ENCODE results near the gene NADK2. TPM values are rescaled to one million over a fixed set of nuclear protein-coding genes. Genes with fewer than 3 reads are reported as not detected.

Gene NADK2
- total RNA-seq, 1 donor: 10.4 TPM

DNA sequence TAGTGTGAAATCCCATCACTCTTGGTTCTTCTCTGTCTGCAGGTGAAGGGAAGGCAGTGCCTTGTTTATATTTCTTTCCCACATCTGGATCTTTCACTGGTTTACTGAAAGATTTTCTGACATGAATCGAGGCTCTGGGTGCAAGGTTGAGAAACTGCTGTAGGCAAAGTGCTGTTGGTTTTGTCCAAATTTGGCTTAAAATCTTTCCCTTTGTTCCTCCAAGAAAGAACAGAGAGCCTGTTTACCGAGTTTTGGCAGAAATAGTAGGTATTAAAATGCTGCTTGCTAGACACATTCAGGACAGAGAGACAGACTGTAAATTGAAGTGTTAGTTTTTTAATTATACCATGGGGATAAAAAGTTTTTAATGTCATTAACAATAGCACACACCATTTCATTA, 68.3 kb downstream of the NADK2 start:
- H3K4me3 ChIP-seq (ENCODE audit: low read length): no peak overlapping the region

GRCh38 chr5:36172599-36172998, 69.1 kb downstream of the NADK2 start:
- H3K9me3 ChIP-seq (ENCODE audit: low read depth, low read length): no peaks in the 10 kb centered on the region
- no peaks in the 10 kb centered on the region for H3K27me3 ChIP-seq (ENCODE audit: insufficient read depth, low read length)
- H3K4me1 ChIP-seq (ENCODE audit: insufficient read depth, low read length): no peaks in the 10 kb centered on the region
- H3K4me3 ChIP-seq (ENCODE audit: low read length): no peak overlapping the region

More for the DNA sequence above, 68.3 kb downstream of the NADK2 start:
- no peaks in the 10 kb centered on the region for H3K4me1 ChIP-seq (ENCODE audit: insufficient read depth, low read length)
- H3K27me3 ChIP-seq (ENCODE audit: insufficient read depth, low read length): no peaks in the 10 kb centered on the region
- H3K9me3 ChIP-seq (ENCODE audit: low read depth, low read length): no peaks in the 10 kb centered on the region

DNA sequence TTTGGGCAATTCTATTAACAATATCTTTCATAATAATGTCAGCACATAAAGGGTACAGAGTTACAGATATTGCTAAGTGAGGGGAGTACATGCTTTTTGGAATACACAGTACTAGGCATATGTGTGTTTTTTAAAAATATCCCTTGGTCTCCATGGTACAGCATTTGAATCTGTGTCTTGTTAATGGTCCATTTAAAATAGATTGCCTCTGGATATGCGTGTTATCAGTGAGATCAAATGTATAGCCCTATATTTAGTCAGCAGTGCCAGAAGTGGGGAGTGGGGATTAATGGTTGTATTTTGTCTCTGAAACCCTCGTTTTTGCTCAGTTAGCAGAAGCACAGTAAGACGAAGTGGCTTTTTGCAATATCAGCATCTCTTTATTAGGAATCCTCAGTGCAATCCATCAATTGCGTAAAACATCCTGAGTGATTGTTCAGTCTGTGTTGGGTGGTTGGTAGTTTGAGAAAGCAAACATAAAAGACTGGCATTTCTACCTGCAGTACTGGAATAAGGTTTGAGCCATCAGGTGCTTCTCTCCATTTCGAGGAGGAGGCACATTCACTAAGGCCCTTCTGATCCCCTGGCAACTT, 70.8 kb downstream of the NADK2 start:
- H3K4me1 ChIP-seq (ENCODE audit: insufficient read depth, low read length): no peaks in the 10 kb centered on the region
- H3K4me3 ChIP-seq (ENCODE audit: low read length): no peak overlapping the region
- no peaks in the 10 kb centered on the region for H3K27me3 ChIP-seq (ENCODE audit: insufficient read depth, low read length)
- H3K9me3 ChIP-seq (ENCODE audit: low read depth, low read length): no peaks in the 10 kb centered on the region

GRCh38 chr5:36168737-36169136, 73.0 kb downstream of the NADK2 start:
- H3K27me3 ChIP-seq (ENCODE audit: insufficient read depth, low read length): no peaks in the 10 kb centered on the region
- no peaks in the 10 kb centered on the region for H3K9me3 ChIP-seq (ENCODE audit: low read depth, low read length)
- no peaks in the 10 kb centered on the region for H3K4me1 ChIP-seq (ENCODE audit: insufficient read depth, low read length)
- H3K4me3 ChIP-seq (ENCODE audit: low read length): no peak overlapping the region

- Histone ChIP-seq H3K4me3 (ENCODE audit: low read length) (no peak overlapping the region), H3K4me1 (ENCODE audit: insufficient read depth, low read length) (no peaks in the 10 kb centered on the region), H3K9me3 (ENCODE audit: low read depth, low read length) (no peaks in the 10 kb centered on the region), H3K27me3 (ENCODE audit: insufficient read depth, low read length) (no peaks in the 10 kb centered on the region)
Measured at GRCh38 chr5:36164461-36164860, 77.3 kb downstream of the NADK2 start.

DNA sequence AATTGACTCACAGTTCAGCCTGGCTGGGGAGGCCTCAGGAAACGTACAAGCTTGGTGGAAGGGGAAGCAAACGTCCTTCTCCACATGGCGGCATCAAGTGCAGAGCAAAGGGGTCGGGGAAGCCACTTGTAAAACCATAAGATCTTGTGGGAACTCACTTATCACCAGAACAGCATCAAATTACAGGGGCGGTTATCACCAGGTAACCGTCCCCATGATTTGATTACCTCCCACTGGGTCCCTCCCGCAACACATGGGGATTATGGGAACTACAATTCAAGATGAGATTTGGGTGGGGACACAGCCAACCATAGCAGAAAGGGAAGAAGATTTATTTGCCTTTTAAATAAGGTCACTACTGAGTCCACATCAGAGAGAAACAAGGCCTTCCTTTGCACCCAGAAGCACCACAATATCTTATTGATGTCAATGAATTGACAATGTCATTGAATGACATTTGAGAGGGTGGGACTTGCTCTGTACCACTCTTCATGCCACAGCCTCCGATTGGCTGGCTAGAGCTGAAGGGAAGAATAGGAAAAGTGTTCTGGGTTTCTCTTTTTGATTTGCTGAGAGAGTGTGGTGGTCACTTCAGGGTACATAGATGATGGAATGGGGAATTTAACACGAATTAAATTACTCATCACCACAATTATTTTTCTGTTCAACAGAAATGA, 78.8 kb downstream of the NADK2 start:
- peaks cover 4% of the 10 kb centered on the region for H3K4me1 ChIP-seq (ENCODE audit: insufficient read depth, low read length)
- H3K9me3 ChIP-seq (ENCODE audit: low read depth, low read length): no peaks in the 10 kb centered on the region
- no peak overlapping the region for H3K4me3 ChIP-seq (ENCODE audit: low read length)
- H3K27me3 ChIP-seq (ENCODE audit: insufficient read depth, low read length): no peaks in the 10 kb centered on the region

- H3K4me3 ChIP-seq (ENCODE audit: low read length): no peak overlapping the region
- peaks cover 11% of the 10 kb centered on the region for H3K4me1 ChIP-seq (ENCODE audit: insufficient read depth, low read length)
- H3K9me3 ChIP-seq (ENCODE audit: low read depth, low read length): no peaks in the 10 kb centered on the region
- H3K27me3 ChIP-seq (ENCODE audit: insufficient read depth, low read length): no peaks in the 10 kb centered on the region
Measured at GRCh38 chr5:36161361-36161760, 80.4 kb downstream of the NADK2 start.

GRCh38 chr5:36160617-36161016, 81.1 kb downstream of the NADK2 start:
- no peaks in the 10 kb centered on the region for H3K27me3 ChIP-seq (ENCODE audit: insufficient read depth, low read length)
- no peaks in the 10 kb centered on the region for H3K9me3 ChIP-seq (ENCODE audit: low read depth, low read length)
- H3K4me1 ChIP-seq (ENCODE audit: insufficient read depth, low read length): peaks cover 11% of the 10 kb centered on the region
- H3K4me3 ChIP-seq (ENCODE audit: low read length): no peak overlapping the region

- Histone ChIP-seq H3K27me3 (ENCODE audit: insufficient read depth, low read length) (no peaks in the 10 kb centered on the region), H3K9me3 (ENCODE audit: low read depth, low read length) (no peaks in the 10 kb centered on the region), H3K4me1 (ENCODE audit: insufficient read depth, low read length) (peaks cover 18% of the 10 kb centered on the region), H3K4me3 (ENCODE audit: low read length) (no peak overlapping the region)
Measured at GRCh38 chr5:36158144-36158543, 83.6 kb downstream of the NADK2 start.

GRCh38 chr5:36156619-36157018, 85.1 kb downstream of the NADK2 start:
- H3K4me1 ChIP-seq (ENCODE audit: insufficient read depth, low read length): peaks cover 27% of the 10 kb centered on the region
- H3K4me3 ChIP-seq (ENCODE audit: low read length): no peak overlapping the region
- no peaks in the 10 kb centered on the region for H3K9me3 ChIP-seq (ENCODE audit: low read depth, low read length)
- H3K27me3 ChIP-seq (ENCODE audit: insufficient read depth, low read length): no peaks in the 10 kb centered on the region

DNA sequence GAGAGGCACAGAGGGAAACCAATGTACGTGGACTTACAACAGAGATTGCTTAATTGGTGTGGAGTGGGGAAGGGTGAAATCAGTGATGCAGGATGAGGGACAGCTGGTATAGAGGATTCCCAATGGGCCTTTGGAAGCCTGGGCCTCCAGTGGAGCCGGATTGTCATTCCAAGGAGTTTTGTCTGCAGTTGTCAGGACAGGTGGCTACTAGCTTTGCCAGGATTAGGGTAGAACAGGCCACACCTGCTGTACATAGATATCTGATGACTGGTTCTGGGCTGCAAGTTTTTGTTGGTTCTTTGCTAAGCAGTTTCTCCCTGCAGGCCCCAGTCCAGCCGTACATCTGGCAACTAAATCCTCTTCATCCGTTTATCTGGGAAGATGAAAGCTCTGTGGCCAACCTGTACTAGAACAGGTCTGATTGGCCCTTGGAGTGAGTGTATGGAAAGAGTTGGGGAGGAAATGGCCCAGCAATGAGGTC, 85.6 kb downstream of the NADK2 start:
- no peaks in the 10 kb centered on the region for H3K9me3 ChIP-seq (ENCODE audit: low read depth, low read length)
- H3K27me3 ChIP-seq (ENCODE audit: insufficient read depth, low read length): no peaks in the 10 kb centered on the region
- H3K4me1 ChIP-seq (ENCODE audit: insufficient read depth, low read length): peaks cover 29% of the 10 kb centered on the region
- no peak overlapping the region for H3K4me3 ChIP-seq (ENCODE audit: low read length)

DNA sequence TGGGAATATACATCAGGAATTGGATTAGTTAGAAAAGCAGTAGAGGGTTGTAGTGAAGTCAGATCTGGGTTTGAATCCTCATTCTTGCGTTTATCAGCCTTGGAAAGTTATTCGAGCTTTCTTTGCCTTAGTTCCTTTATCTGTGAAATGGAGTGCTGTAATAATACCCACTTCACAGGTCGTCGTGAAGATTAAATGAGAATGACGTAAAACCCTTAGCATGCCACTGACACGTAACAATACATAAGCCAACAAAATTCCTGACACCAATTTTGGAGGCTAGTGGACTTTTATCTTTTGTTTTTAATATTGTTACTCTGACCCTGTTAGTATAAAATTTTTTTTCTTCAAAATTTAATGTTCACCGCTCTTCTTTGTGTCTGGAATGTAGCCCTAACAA, 86.4 kb downstream of the NADK2 start:
- Histone ChIP-seq H3K4me3 (ENCODE audit: low read length) (no peak overlapping the region), H3K27me3 (ENCODE audit: insufficient read depth, low read length) (no peaks in the 10 kb centered on the region), H3K4me1 (ENCODE audit: insufficient read depth, low read length) (peaks cover 38% of the 10 kb centered on the region), H3K9me3 (ENCODE audit: low read depth, low read length) (no peaks in the 10 kb centered on the region)

- Histone ChIP-seq H3K4me1 (ENCODE audit: insufficient read depth, low read length) (peaks cover 38% of the 10 kb centered on the region), H3K27me3 (ENCODE audit: insufficient read depth, low read length) (no peaks in the 10 kb centered on the region), H3K9me3 (ENCODE audit: low read depth, low read length) (no peaks in the 10 kb centered on the region), H3K4me3 (ENCODE audit: low read length) (no peak overlapping the region)
Measured at GRCh38 chr5:36153726-36154125, 88.0 kb downstream of the NADK2 start.

GRCh38 chr5:36153298-36153677, 88.4 kb downstream of the NADK2 start:
- H3K4me3 ChIP-seq (ENCODE audit: low read length): no peak overlapping the region
- H3K9me3 ChIP-seq (ENCODE audit: low read depth, low read length): no peaks in the 10 kb centered on the region

DNA sequence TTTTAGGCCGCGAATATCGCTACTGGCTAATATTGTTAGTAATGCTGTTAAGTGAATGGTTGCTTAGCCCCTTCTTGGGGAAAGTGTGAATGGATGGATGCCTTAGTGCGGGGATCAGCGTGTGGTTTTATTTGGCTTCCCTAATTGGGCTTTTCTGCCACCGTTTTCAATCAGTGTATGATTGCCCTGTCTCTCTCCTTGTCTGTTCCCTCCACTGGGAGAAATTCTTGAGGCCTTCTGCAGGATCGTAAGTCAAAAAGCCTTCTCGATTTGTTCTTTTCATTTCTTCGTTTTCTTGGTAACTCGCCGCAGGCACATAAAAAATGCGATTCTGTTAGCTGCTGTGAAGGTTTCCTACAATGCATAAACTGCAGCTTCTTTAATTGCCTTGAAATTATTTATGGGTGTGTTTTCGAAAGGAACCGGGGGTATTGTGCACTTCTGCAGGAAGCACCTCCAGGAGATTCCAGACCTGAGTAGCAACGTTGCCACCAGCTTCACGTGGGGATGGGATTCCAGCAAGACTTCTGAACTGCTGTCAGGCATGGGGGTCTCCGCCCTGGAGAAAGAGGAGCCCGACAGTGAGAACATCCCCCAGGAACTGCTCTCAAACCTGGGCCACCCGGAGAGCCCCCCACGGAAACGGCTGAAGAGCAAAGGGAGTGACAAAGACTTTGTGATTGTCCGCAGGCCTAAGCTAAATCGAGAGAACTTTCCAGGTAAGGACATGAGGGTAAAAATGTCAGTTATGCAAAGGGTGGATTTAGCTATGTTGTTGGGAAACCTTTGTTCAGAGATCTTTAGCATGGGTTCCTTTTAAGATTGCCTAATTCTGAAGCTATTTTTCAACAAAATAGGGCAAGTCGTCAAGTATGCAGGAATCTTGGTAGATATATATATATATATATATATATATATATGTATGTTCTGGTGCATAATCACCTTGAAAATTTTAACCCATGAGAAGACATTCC, 89.1 kb downstream of the NADK2 start:
- Histone ChIP-seq H3K9me3 (ENCODE audit: low read depth, low read length) (no peaks in the 10 kb centered on the region), H3K27me3 (ENCODE audit: insufficient read depth, low read length) (no peaks in the 10 kb centered on the region), H3K4me1 (ENCODE audit: insufficient read depth, low read length) (peaks cover 30% of the 10 kb centered on the region), H3K4me3 (ENCODE audit: low read length) (peak overlapping the region; percentile 89)

More at GRCh38 chr5:36153298-36153677, 88.4 kb downstream of the NADK2 start:
- Histone ChIP-seq H3K27me3 (ENCODE audit: insufficient read depth, low read length) (no peaks in the 10 kb centered on the region), H3K4me1 (ENCODE audit: insufficient read depth, low read length) (peaks cover 37% of the 10 kb centered on the region)

Measured in mononuclear cell (primary cell).